ENCODE data around the gene SPEG.

Gene SPEG

DNA sequence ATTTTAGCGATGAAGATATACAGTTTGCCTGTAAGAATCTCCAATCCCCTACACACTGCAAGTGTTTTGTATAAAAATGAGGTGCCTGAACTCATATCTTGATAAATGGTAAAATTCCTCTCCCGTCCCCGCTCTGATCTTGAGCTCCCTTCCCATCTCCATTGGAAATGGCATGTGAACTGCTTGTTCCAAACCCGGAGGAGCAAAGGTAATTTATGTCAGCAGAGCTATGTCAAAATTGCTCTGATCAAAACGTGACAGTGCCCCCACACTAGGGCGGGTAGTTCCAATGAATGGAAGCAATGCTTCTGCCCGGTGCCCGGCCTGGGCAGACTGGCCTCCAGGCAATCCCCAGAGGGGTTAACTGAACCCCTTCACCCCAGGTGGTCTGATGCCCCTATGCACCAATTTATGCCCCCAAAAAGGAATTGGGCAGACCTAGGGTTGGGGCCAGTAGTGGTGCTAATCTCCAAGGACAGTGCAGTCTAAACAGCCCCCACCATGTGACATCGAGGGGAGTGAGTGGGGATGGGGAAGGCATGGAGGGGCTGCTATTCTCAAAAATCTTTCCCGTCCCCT lies 60.4 kb downstream of the SPEG start:
- Histone ChIP-seq H3K9me3 (ENCODE audit: control insufficient read depth in 5 of 5, low read length in 5 of 5) (no peaks in the 10 kb centered on the region), H3K36me3 (ENCODE audit: control insufficient read depth in 5 of 5, insufficient read depth in 5 of 5, low read length in 5 of 5) (no peaks in the 10 kb centered on the region), H3K27ac (ENCODE audit: low read depth, low read length) (no peak overlapping the region), H3K27me3 (ENCODE audit: control insufficient read depth in 5 of 5, insufficient read depth in 4 of 5, low read length in 5 of 5) (peaks cover 10 to 51% (median 40%) of the 10 kb centered on the region in 5 donors), H3K4me3 (ENCODE audit: low read depth in 1 of 5, low read length in 5 of 5) (no peak overlapping the region), H3K9ac (ENCODE audit: low read length in 5 of 5) (no peak overlapping the region), H3K4me1 (ENCODE audit: control insufficient read depth in 5 of 5, insufficient read depth in 5 of 5, low read length in 5 of 5) (peaks cover 1 to 37% (median 34%) of the 10 kb centered on the region in 5 donors)

DNA sequence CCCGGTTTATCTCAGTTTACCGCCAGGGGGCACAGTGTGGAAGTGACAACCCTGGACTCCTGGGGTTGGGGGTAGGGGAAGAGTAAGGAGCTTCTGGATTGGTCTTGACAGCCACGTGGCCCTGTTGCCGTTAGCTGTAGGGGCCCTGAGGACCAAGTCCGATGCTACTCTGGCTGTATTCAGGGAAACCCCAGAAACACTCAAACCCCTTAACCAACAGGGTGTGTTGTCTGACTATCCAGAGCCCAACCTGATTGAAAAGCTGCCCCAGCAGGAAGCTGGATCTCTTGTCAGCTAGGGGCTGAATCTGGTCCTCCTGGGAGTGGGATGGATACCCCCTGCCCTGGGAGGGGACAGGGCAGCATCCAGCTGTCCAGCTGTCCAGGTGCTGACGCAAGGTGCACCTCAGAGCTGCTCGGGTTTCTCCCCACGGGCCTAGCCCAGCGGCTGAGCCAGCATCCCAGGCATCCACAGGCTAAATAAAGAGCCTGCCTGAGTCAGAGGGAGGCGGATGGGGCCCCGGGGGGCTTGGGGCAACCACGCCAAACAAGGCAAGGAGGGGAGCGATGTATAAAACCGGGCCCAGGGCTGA lies 61.0 kb downstream of the SPEG start:
- no peaks in the 10 kb centered on the region for H3K9me3 ChIP-seq (ENCODE audit: control insufficient read depth in 5 of 5, low read length in 5 of 5)
- H3K4me1 ChIP-seq (ENCODE audit: control insufficient read depth in 5 of 5, insufficient read depth in 5 of 5, low read length in 5 of 5), result peaks cover 1 to 39% (median 35%) of the 10 kb centered on the region in 5 donors
- no peak overlapping the region for H3K27ac ChIP-seq (ENCODE audit: low read depth, low read length)
- H3K27me3 ChIP-seq (ENCODE audit: control insufficient read depth in 5 of 5, insufficient read depth in 4 of 5, low read length in 5 of 5), result peaks cover 10 to 45% (median 38%) of the 10 kb centered on the region in 5 donors
- H3K9ac ChIP-seq (ENCODE audit: low read length in 5 of 5), result no peak overlapping the region
- H3K4me3 ChIP-seq (ENCODE audit: low read depth in 1 of 5, low read length in 5 of 5), result no peak overlapping the region
- H3K36me3 ChIP-seq (ENCODE audit: control insufficient read depth in 5 of 5, insufficient read depth in 5 of 5, low read length in 5 of 5), result no peaks in the 10 kb centered on the region

DNA sequence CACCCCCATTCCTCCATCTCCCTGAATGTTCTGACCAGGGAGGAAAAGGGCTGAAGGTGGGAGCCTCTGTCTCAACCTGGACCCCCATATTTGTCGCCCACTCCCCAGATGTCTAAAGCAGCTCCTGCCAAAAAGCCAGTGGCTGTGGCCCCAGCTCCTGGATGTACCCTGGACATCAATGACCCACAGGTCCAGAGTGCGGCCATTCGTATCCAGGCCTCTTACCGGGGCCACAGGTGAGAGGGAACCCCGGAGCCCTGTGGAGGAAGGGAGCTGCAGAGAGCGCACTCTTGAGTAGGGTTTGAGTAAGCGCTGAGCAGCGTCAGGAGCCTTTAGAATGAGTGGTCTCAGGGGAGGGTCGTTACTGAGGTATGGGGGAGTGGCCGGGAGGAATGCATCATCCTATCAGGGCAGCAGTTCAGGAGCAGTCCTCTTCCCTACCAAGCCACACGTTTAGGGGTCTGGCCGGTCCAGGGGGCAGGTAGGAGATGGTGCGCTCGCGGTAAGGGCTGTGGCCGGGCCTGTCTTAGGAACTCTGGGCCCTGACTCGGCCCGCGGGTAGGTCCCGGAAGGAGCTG lies 61.7 kb downstream of the SPEG start:
- no peaks in the 10 kb centered on the region for H3K9me3 ChIP-seq (ENCODE audit: control insufficient read depth in 5 of 5, low read length in 5 of 5)
- H3K9ac ChIP-seq (ENCODE audit: low read length in 5 of 5), result no peak overlapping the region
- H3K27ac ChIP-seq (ENCODE audit: low read depth, low read length), result no peak overlapping the region
- peak overlapping the region in 1 of 5 donors; percentile 79 for H3K4me3 ChIP-seq (ENCODE audit: low read depth in 1 of 5, low read length in 5 of 5)
- H3K36me3 ChIP-seq (ENCODE audit: control insufficient read depth in 5 of 5, insufficient read depth in 5 of 5, low read length in 5 of 5), result peaks cover 0 to 2% (median 0%) of the 10 kb centered on the region in 5 donors
- H3K4me1 ChIP-seq (ENCODE audit: control insufficient read depth in 5 of 5, insufficient read depth in 5 of 5, low read length in 5 of 5), result peaks cover 1 to 39% (median 35%) of the 10 kb centered on the region in 5 donors
- H3K27me3 ChIP-seq (ENCODE audit: control insufficient read depth in 5 of 5, insufficient read depth in 4 of 5, low read length in 5 of 5), result peaks cover 10 to 44% (median 38%) of the 10 kb centered on the region in 5 donors

DNA sequence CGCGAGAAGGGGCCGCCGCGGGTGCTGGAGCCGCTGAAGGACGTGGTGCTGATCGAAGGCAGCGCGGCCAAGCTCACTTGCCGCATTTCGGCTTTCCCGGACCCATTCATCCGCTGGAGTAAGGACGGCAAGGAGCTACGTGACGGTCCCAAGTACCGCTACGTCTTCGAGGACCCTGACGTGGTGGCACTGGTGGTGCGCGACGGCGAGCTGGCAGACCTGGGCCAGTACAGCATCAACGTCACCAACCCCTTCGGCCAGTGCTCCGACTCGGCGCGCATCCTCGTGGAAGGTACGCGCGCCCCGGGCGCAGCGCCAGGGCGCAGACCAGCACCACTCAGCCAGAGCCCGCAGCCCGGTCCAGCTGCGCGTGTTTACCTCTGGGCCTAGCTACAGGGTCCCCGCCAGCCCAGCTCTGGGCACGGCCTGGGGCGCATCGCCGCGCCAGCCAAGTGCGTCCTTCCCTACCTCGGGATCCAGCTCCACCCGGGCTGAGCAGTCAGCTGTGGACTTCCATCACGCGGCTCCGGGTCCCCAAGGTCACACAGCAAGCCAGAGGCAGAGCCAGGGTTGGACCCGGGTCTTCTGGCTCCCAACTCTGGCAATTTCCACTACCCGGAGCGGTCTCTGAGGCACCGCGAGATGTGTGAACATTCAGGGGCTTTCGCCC lies 62.3 kb downstream of the SPEG start:
- H3K9ac ChIP-seq (ENCODE audit: low read length in 5 of 5), result peak overlapping the region in 2 of 5 donors; percentile 17 to 96
- no peaks in the 10 kb centered on the region for H3K9me3 ChIP-seq (ENCODE audit: control insufficient read depth in 5 of 5, low read length in 5 of 5)
- H3K4me1 ChIP-seq (ENCODE audit: control insufficient read depth in 5 of 5, insufficient read depth in 5 of 5, low read length in 5 of 5), result peaks cover 1 to 39% (median 35%) of the 10 kb centered on the region in 5 donors
- no peak overlapping the region for H3K27ac ChIP-seq (ENCODE audit: low read depth, low read length)
- H3K4me3 ChIP-seq (ENCODE audit: low read depth in 1 of 5, low read length in 5 of 5), result peak overlapping the region; percentile 61 to 89 (median 84)
- peaks cover 10 to 44% (median 36%) of the 10 kb centered on the region in 5 donors for H3K27me3 ChIP-seq (ENCODE audit: control insufficient read depth in 5 of 5, insufficient read depth in 4 of 5, low read length in 5 of 5)
- peaks cover 0 to 6% (median 5%) of the 10 kb centered on the region in 5 donors for H3K36me3 ChIP-seq (ENCODE audit: control insufficient read depth in 5 of 5, insufficient read depth in 5 of 5, low read length in 5 of 5)

DNA sequence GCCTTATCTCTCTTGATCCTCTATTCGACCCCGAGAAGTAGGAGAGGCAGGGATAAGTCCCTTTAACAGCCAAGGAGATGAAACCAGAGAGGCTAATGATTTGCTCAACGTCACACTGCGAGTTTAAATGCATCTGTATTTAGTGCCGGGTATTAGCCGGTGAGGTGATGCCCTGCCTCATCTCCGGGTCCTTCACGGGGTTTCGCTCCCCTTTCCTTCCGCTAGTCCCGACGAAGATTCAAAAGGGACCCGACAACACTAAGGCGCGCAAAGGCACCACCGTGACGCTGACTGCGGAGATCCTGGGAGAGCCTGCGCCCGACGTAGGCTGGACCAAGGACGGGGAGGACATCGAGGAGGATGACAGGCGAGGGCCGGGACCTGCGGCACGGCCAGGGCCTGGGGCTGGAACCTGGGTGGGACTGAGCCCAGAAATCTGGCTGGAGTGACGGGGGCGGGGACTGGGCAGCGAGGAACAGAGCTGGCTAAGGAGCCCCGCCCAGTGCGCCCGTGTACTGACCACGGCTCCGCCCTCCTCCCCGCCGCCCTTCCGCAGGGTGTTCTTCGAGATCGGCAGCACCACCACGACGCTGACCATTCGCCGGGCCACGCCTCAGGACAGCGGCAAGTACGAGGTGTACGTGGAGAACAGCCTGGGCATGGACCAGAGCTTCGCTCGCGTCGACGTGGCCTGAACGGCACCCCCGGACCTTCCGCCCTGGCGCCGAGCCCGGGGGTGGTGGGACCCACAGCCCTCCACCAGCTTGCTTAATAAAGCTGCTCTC lies 63.0 kb downstream of the SPEG start:
- peak overlapping the region; percentile 94 for H3K27ac ChIP-seq (ENCODE audit: low read depth, low read length)
- H3K36me3 ChIP-seq (ENCODE audit: control insufficient read depth in 5 of 5, insufficient read depth in 5 of 5, low read length in 5 of 5), result peaks cover 0 to 13% (median 9%) of the 10 kb centered on the region in 5 donors
- peaks cover 1 to 39% (median 35%) of the 10 kb centered on the region in 5 donors for H3K4me1 ChIP-seq (ENCODE audit: control insufficient read depth in 5 of 5, insufficient read depth in 5 of 5, low read length in 5 of 5)
- peak overlapping the region; percentile 77 to 96 (median 89) for H3K9ac ChIP-seq (ENCODE audit: low read length in 5 of 5)
- peaks cover 10 to 44% (median 30%) of the 10 kb centered on the region in 5 donors for H3K27me3 ChIP-seq (ENCODE audit: control insufficient read depth in 5 of 5, insufficient read depth in 4 of 5, low read length in 5 of 5)
- no peaks in the 10 kb centered on the region for H3K9me3 ChIP-seq (ENCODE audit: control insufficient read depth in 5 of 5, low read length in 5 of 5)
- peak overlapping the region; percentile 69 to 89 (median 84) for H3K4me3 ChIP-seq (ENCODE audit: low read depth in 1 of 5, low read length in 5 of 5)

DNA sequence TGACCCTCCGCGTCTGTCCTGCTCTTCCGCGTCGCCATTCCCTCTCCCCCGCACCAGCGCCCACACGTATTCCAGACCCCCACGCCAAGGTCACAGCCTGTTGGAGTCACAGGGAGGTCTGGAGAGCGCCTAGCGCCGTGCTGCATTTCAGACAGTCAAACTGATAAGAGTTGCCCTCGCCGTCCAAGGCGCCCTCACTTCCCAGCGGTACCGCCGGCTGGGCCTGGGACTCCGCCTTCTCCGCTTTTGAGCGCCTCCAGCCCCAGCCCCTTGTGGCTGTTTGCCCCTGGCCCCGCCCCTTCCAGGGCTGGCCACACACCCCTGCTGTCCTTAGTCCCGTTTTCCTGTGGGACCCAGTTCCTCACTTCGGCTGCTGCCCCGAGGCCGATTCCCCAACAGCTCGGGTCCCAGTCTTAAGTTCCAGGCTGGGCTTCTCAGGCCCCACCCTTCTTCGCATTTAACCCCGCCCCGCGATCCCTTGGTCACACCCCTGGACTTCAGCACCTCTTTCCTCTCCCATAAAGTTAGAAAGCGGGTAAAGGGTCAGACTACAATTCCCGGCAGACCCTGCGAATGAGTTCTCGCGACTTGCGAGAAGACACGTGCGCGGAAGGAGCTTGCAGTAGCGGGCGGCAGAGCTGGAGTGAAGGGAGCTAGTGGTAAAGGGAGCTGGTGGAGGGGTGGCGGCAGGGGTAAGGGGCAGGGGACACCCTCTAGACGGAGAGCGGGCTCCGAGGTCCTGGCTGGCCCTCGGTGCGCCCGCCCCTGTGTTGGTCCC lies 63.8 kb downstream of the SPEG start, which contains the start of gene GMPPA:
Gene GMPPA (plus strand): TSS at position 612 of the 778 bp plus-strand sequence. CDS start 1,085 bp downstream, outside the sequence.
- Histone ChIP-seq H3K27me3 (ENCODE audit: control insufficient read depth in 5 of 5, insufficient read depth in 4 of 5, low read length in 5 of 5) (peaks cover 10 to 38% (median 24%) of the 10 kb centered on the region in 5 donors), H3K27ac (ENCODE audit: low read depth, low read length) (peak within 1 kb of the TSS; percentile 94), H3K4me3 (ENCODE audit: low read depth in 1 of 5, low read length in 5 of 5) (peak within 1 kb of the TSS; percentile 79 to 89 (median 84)), H3K9me3 (ENCODE audit: control insufficient read depth in 5 of 5, low read length in 5 of 5) (no peaks in the 10 kb centered on the region), H3K4me1 (ENCODE audit: control insufficient read depth in 5 of 5, insufficient read depth in 5 of 5, low read length in 5 of 5) (peaks cover 1 to 39% (median 35%) of the 10 kb centered on the region in 5 donors), H3K36me3 (ENCODE audit: control insufficient read depth in 5 of 5, insufficient read depth in 5 of 5, low read length in 5 of 5) (peaks cover 0 to 20% (median 14%) of the 10 kb centered on the region in 5 donors), H3K9ac (ENCODE audit: low read length in 5 of 5) (peak within 1 kb of the TSS; percentile 77 to 96 (median 89))

DNA sequence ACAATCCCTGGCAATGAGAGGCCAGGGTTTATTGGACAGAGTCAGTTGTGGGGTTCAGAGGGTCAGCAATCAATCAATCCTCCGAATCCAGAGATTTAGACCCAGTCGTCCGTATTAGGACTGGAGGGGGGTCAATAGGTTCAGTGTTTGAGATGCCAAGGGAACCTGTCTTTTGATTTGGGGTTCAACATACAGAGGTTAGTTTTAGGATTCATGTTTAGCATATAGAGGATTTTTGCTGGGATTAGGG lies 64.3 kb downstream of the SPEG start:
- Histone ChIP-seq H3K36me3 (ENCODE audit: control insufficient read depth in 5 of 5, insufficient read depth in 5 of 5, low read length in 5 of 5) (peaks cover 0 to 25% (median 19%) of the 10 kb centered on the region in 5 donors), H3K27me3 (ENCODE audit: control insufficient read depth in 5 of 5, insufficient read depth in 4 of 5, low read length in 5 of 5) (peaks cover 10 to 32% (median 19%) of the 10 kb centered on the region in 5 donors), H3K27ac (ENCODE audit: low read depth, low read length) (peak overlapping the region; percentile 94), H3K4me1 (ENCODE audit: control insufficient read depth in 5 of 5, insufficient read depth in 5 of 5, low read length in 5 of 5) (peaks cover 1 to 39% (median 35%) of the 10 kb centered on the region in 5 donors), H3K4me3 (ENCODE audit: low read depth in 1 of 5, low read length in 5 of 5) (peak overlapping the region; percentile 79 to 89 (median 84)), H3K9me3 (ENCODE audit: control insufficient read depth in 5 of 5, low read length in 5 of 5) (no peaks in the 10 kb centered on the region), H3K9ac (ENCODE audit: low read length in 5 of 5) (peak overlapping the region; percentile 77 to 96 (median 89))

DNA sequence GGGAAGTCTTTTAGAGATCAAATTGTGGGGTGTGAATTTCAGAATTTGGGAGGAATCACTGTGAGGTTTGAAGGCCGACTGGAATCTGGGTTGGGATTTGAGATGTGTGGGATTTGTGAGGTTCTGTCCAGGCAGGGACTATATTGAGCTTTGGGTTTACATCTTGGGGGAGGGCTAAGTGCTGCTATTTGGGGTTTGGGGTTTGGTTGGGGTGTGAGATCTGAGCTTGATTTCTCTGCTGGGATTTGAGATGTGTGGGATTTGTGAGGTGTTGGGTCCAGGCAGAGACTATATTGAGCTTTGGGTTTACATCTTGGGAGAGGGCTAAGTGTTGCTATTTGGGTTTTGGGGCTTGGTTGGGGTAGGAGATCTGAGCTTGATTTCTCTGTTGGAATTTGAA lies 64.9 kb downstream of the SPEG start:
- Histone ChIP-seq H3K27ac (ENCODE audit: low read depth, low read length) (no peak overlapping the region), H3K36me3 (ENCODE audit: control insufficient read depth in 5 of 5, insufficient read depth in 5 of 5, low read length in 5 of 5) (peaks cover 0 to 31% (median 25%) of the 10 kb centered on the region in 5 donors), H3K4me3 (ENCODE audit: low read depth in 1 of 5, low read length in 5 of 5) (peak overlapping the region in 4 of 5 donors; percentile 79 to 89 (median 85)), H3K9me3 (ENCODE audit: control insufficient read depth in 5 of 5, low read length in 5 of 5) (no peaks in the 10 kb centered on the region), H3K9ac (ENCODE audit: low read length in 5 of 5) (peak overlapping the region in 3 of 5 donors; percentile 89 to 96 (median 94)), H3K27me3 (ENCODE audit: control insufficient read depth in 5 of 5, insufficient read depth in 4 of 5, low read length in 5 of 5) (peaks cover 8 to 28% (median 16%) of the 10 kb centered on the region in 5 donors), H3K4me1 (ENCODE audit: control insufficient read depth in 5 of 5, insufficient read depth in 5 of 5, low read length in 5 of 5) (peaks cover 1 to 39% (median 35%) of the 10 kb centered on the region in 5 donors)

DNA sequence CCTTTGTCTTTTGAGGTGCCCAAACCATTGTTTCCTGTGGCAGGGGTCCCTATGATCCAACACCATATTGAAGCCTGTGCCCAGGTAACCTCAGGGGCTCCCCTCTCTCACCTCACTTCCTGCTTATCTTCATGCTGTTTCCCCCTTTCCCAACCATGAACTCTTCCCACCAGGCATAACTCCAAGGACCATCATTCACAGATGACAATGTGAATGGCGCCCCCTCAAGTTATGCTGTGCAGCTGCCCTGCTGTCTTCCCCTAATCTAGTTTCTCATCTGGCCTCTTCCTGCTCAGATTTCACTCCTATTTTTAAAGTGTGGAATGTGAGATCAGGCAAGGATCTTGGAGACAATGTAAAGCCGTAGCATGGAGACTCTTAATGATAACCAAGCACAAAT lies 65.5 kb downstream of the SPEG start:
- Histone ChIP-seq H3K27ac (ENCODE audit: low read depth, low read length) (no peak overlapping the region), H3K36me3 (ENCODE audit: control insufficient read depth in 5 of 5, insufficient read depth in 5 of 5, low read length in 5 of 5) (peaks cover 0 to 36% (median 30%) of the 10 kb centered on the region in 5 donors), H3K9ac (ENCODE audit: low read length in 5 of 5) (no peak overlapping the region), H3K4me3 (ENCODE audit: low read depth in 1 of 5, low read length in 5 of 5) (no peak overlapping the region), H3K9me3 (ENCODE audit: control insufficient read depth in 5 of 5, low read length in 5 of 5) (no peaks in the 10 kb centered on the region), H3K4me1 (ENCODE audit: control insufficient read depth in 5 of 5, insufficient read depth in 5 of 5, low read length in 5 of 5) (peaks cover 1 to 39% (median 35%) of the 10 kb centered on the region in 5 donors), H3K27me3 (ENCODE audit: control insufficient read depth in 5 of 5, insufficient read depth in 4 of 5, low read length in 5 of 5) (peaks cover 7 to 22% (median 16%) of the 10 kb centered on the region in 5 donors)

Measured in subcutaneous abdominal adipose tissue (tissue), 5 donors.